Activated CD4-positive, CD25-positive, alpha-beta regulatory T cell treated with anti-CD3 and anti-CD28 coated beads, Interleukin-2, amount 50 U/mL, for 16 hours (primary cell): ENCODE measurements around the gene RPL27A.

Experiments used
- DNase-seq: peaks from one replicate; pipeline ENCODE4 v3.0.0-alpha.2; 2020; ENCODE audit warnings: low read depth, low spot score

RPL27A gene

DNA sequence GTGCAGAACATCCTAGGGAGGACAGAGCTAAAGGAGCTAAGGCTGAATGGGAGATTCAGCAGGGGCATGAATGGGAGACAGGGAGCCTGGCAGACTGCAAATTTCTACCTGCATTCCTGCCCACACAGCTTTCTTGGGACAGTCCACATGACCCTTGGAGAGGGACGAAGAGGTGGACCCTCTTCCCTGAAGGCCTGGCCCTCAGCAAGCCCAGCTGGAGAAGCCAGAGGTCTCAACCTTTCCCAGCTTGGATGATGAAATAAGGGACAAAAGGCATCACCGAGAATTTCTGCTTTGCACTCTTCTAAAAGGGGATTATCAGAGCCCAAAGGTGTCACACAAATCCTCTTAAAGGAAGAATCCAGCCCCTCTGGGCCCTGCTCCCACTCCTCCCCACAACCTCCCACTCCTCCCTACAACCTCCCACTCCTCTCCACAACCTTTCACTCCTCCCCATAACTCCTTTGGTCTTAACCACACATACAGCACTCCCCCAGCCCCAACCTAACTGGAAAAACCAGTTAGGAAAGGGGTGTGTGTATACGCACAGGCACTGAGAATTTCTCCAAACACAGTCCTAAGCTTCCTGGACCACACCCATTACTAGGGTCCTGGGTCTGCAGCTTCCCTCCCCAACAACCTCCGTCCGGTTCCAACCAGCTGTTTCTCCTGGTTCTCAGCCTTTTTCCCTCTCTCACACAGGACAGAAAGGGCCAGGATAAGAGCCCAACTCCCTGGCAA lies 38.4 kb downstream of the RPL27A start:
- no peak for DNase-seq

DNA sequence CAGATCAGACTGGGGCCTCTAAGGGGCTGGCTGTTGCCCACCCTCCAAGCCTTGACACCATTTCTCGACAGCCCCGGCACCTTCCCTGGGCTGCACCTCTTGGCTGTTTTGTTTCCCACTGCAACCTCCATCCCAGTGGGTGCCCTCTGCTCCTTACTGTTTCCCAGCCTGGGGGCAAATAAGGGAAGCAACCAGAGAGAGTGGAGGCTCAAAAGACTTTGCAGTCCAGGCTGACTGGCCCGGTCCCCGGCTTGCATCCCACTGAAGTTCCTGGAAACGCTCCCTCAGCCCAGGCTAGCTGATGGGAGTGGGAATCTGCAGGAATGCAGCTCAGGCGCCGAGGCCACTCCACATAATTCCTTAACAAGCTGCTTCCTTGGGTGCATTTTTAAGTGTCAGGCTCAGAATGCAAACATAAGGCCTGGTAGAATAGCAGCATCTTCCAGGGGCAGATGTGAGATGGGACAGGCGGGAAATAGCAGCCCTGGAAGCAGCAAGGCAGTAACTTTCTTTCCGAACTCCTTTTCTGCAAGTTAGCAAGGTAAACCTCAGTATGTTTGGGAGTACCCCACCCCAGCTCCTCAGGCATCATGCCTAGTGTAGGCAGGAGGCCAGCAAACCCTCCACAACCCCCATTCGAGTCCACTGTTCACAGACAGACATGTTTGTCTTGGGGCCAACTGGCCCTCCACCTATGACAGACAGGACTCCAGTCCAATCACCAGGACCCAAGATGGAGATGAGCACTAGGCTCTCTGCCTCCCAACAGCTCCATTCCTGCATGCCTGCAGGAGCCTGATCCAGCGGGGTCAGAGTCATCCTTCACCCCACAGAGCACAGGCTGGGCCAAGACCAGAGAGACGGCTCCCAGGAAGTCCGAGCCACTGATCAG lies 39.3 kb downstream of the RPL27A start:
- DNase-seq, result no peak

DNA sequence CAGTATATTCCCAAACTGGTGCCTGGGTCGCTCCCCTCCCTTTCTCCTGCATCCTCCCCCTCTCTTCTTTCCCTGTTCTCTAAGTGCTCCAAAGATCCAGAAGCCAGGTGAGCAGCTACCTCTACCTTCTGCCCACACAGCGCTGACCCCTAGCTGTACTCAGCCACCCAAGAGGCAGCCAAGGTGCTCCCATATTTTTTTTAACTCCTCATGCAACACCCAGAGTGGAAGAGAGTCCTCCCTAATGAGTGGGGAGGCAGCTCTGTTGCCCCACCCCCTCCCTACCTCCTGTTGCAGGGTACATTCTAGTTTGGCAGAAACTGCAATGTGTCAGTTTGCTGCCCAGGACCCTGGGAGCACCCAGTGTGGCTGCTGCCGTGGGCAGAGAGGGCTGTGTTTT lies 40.2 kb downstream of the RPL27A start:
- DNase-seq, result no peak

DNA sequence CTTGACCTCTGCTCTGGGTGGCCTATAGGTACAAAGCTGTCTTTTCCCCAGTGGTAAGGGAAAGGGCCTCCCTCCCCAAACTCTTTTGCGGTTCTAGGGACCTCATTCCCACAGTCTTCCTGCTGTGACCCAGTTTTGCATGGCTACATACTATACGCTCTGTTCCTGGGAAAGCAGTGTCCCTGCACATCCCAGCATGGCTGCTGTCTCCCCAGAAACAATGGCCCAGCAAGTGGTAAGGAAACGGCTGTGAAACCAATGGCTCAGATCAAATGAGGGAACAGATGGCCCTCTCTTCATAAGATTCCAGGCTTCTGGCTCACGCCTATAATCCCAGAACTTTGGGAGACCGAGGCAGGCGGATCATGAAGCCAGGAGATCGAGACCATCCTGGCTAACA lies 41.1 kb downstream of the RPL27A start:
- no peak for DNase-seq

DNA sequence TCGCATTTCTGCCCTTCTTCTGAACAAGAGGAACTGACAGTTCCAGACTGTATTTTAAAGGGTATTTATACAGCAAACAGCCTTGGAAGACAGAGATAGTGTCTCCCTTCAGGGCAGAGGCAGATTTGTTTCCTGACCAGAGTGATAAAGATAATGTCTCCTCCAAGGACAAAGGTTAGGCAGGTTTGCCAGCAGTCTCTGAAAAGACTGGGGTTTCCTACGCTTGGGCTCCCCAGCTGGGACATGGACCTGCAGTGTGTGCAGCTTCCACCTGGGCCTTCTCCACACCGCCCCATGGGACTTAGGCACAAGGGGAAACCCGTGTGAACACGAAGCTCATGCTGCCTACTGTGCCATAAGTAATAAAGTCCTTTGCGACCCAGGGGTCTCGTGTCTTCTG lies 42.1 kb downstream of the RPL27A start:
- DNase-seq, result no peak

DNA sequence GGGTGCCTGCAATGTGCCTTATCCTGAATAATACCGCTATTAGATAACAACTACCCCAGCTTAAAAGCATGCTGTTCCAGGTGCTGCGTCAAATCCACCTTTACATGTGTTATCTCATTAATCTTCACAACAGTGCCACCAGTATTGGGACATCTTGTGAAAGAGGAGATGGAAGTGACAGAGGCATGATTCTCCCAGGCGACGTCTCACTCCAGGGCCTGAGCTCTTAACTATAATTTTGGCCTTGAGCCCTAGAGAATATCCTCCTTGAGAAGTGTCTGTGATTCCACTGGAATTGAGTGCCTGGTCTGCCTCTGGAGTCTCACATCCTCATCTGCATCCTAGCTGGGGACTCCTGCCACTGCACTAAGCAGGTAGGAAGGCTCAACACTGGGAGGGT lies 43.8 kb downstream of the RPL27A start:
- no peak for DNase-seq

DNA sequence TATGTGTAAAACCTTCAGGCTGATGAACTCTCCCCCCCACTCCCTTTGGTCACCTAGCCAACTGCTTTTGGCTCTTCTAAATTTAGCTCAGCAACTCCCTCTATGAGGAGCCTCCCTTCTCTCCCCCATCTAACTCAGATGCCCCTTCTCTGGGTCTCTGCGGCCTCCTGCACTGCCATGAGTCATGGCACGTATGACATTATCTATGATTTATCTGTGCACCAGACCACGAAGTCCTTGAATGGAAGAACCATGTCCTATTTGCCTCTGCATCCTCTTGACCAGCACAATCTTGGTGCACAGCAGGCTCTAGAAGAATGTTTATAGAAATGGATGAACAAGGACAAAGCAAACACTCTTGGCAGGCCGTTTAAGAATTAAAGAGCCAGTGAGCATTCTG lies 46.0 kb downstream of the RPL27A start:
- DNase-seq, result no peak

DNA sequence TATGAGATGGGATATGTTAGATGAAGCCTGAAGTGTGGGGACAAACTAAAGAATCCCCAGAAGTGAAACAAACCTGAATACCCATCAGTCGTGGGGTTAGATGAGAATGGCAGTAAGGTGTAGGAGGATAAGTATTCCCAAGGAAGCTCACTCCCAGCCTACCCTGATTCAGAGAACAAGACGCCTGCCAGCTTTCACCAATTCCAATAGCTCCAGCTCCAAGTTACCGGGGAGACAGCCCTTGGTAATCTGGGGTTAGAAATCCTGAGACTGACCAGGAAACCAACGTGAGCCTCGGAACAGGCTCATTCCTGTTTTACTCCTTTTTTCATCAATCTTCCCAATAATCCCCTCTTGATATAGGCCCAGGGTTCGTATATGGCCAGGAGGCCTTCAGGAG lies 46.5 kb downstream of the RPL27A start:
- no peak for DNase-seq

DNA sequence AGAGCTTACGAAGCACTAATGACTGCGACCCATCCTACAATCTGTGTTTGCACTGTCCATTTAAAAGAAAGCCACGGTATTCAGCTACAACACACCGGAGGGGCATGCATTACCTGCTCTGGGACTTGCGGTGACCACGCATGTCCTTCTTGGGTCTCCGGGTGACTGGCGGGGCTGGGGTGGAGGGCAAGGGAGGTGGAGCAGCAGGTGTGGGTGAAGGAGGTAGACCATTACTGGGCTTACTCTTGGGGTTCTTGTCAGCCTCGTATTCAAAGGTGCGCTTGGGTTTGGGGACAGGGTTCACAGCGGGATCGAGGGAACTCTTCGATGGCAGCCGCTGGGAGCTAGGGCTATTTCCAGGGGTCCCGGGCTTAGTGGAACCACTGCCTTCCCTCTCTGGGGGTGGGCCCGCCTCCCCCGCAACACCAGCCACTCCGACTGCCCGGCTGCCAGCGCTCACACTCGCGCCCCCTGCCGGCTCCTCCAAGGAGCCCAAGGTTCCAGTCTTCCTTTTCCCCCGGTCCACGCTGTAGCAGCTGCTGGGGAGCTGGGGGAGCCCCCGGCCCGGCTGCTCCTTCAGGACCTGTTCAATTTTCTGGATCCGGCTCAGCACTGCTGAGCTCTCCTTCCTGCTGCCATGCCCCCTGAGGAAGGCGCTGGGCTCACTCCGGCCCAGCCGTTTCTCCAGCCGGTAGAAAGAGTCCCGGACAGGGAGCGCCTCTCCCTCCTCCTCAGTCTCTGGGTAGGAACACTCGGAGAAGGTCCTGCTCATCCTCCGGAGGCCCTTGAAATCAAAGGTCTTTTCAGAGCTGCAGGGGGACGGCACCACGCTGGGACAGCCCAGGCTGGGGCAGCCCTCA lies 47.5 kb downstream of the RPL27A start:
- DNase-seq, result no peak

DNA sequence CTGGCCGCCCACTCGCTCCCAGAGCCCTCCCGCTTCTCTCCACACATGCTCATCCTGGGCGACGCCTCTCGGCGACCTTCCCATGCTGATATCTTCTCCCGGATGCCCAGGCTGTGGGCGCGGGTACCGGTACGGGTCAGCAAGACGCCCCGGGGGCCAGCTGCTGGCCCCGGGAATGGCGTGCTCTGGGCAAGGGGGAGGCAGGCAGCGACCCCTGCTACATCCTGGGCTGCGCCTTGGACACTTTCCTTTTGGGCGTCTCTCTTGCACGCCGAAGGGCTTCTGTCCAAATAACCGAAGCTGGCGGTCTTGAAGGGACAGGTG lies 48.1 kb downstream of the RPL27A start:
- DNase-seq, result no peak

DNA sequence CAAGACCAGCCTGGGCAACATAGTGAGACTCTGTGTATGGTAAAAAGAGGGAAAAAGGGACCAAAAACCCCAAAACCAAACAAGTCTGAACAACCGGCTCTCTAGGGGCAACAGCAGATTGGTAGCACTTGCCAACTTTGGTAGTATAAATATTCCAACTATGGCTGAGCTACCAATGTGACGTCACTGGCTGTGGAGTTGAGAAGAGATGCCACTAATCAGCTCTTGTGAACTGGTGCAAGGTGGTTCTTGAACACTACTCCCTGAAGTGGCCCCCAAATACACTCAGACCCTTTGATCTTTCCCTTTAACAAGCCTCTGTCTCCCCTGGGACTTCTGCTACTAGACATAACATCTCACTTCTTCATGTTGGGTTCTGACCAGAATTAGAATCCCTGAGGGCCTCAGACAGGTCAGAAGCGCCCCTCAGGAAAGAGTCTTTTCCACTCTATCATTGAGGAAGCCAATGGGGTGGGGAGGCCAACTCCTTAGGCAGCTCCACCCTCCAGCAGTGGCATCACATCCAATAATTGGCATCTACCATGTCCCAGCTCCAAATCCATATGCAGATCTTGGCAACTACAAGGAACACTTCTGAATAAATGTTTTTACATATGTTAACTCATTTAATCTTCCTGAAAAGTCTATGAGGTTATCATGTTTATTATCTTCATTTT lies 49.2 kb downstream of the RPL27A start:
- DNase-seq, result no peak

DNA sequence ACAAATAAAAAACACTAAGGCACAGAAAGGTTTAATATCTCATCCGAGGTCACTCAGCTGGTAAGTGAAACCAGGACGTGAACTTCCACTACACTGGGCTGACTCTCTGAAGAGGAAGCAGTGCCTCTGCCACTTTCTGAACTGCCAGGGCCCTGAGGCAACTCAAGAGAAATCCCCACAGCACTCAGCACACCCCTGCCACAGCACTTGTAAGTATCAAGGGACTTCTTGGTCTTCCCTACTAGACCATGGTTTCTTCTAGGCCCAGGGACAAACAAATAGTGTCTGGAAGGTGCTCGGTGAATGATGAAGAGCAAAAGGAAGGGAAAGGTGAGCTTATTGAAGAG lies 49.7 kb downstream of the RPL27A start:
- no peak for DNase-seq

DNA sequence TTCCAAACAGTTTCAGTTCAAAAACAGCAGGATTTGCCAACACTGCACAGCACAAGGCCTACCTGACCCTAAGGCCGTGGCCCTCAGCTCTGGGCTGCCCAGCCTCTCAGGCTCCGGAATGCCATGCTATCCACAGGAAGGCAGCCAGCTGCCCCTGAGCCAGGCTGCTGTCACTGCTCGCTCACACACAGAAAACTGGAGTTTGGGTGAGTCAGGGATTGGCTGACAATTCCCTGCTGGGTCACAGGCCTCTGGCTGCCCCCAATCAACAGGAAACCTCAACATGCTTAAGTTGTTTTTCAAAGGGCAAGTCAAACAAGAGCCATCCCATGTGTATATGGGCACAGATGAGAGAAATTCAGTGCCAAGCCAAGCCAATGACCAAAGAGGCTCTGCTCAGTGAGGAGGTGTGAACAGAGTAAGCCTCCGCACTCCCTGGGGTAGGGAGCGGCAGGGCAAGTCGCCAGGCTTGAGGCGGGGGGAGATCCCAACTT lies 50.2 kb downstream of the RPL27A start:
- DNase-seq, result no peak

DNA sequence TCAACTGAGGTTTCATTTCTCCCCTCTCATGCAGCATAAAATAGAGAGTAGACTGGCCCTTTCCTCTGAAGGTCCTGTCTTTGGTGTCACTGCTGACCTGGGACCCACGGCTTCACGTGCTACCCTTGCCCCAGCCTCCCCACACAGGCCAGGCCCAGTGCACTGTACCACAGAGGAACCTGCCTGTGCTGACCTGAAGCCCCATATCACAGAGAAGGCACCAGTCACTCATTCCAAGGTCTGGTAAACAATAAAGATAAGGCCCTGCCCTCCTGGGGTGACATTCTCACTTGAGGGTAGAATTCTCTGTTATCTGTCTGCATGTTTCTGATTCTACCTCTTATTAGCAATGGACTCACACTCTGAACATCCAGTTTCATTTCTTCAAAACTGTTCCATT lies 51.3 kb downstream of the RPL27A start:
- DNase-seq, result no peak

DNA sequence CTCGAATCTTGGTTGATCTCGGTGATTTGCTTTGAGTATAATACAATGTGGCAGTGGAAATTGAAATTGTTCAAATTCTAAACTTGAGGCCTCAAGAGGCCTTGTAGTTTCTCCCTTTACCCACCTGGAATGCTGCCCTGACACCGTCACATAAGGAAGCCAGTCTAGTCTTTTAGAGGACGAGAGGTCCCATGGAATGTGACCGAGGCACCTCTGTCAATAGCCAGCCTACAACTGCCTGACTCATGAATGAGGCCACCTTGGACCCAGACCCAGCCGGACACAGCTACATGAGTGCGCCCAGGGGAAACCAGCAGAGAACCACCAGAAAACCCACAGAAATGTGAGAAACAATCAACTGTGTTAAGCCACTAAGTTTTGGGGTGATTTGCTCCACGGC lies 52.5 kb downstream of the RPL27A start:
- DNase-seq, result no peak

DNA sequence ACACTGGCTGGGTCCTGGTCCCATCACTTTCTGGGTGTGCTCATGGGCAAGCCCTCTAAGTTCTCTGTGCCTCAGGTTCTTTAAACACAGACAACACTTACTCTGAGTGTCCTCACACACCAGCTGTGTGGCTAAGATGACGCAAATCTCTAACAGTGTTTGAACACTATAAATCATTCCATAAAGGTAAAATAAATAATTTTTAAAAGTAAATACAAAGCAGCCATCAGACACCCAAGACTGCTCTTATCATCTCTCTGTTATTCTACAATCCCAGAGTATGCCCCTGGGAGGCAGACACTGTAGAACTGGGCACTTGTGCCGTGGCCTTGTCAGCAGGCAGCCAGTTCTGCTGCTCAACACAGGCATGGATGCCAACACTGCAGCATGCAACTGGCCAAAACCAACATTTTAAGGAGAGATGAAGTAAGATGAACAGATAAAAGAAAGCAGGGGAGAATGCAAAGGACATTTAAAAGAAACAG lies 56.8 kb downstream of the RPL27A start:
- no peak for DNase-seq
